HL-60 (cell line): ENCODE measurements around the gene WASHC3.

ENCODE experiments used
- GABPA ChIP-seq: IDR thresholded peaks from 2 replicates; pipeline ENCODE4 v1.6.1; 2012; ENCODE audit warnings: low read depth
- TF ChIP-seq, protein P1 (sequence below): IDR thresholded peaks from one replicate; pipeline ENCODE4 v1.5.1; 2011; ENCODE audit warnings: low read length, control low read depth, inconsistent platforms; ENCODE audit not compliant: insufficient read depth

DNA sequence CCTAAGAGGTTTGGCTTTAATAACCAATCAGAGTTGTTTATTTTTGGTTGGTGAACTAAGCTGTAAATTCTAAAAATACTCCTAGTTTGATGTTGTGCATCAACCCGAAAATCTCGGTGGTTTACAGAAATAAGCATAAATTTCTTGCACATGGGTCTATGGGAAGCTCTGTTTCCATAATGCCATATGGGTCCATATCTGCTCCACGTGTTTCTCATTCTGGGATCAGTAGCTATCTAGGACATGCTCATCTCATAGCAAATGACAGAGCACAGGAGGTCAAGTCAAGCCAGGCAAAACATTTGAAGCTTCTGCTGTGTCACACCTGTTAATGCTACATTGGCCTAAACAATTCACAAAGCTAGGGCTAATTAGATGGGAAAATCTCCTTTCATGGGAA lies 35.1 kb upstream of the WASHC3 start:
- TF ChIP-seq, protein P1, sequence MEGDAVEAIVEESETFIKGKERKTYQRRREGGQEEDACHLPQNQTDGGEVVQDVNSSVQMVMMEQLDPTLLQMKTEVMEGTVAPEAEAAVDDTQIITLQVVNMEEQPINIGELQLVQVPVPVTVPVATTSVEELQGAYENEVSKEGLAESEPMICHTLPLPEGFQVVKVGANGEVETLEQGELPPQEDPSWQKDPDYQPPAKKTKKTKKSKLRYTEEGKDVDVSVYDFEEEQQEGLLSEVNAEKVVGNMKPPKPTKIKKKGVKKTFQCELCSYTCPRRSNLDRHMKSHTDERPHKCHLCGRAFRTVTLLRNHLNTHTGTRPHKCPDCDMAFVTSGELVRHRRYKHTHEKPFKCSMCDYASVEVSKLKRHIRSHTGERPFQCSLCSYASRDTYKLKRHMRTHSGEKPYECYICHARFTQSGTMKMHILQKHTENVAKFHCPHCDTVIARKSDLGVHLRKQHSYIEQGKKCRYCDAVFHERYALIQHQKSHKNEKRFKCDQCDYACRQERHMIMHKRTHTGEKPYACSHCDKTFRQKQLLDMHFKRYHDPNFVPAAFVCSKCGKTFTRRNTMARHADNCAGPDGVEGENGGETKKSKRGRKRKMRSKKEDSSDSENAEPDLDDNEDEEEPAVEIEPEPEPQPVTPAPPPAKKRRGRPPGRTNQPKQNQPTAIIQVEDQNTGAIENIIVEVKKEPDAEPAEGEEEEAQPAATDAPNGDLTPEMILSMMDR: no peak
- TF ChIP-seq GABPA: no peak
